K562 (cell line): ENCODE measurements around the gene RAB11FIP2. TPM values are rescaled to one million over a fixed set of nuclear protein-coding genes. Genes with fewer than 3 reads are reported as not detected.
A peak's percentile ranks its signal among the peaks of the same experiment; 100 is the strongest.

Experiments
- ARNT ChIP-seq, 2 experiments: fragments of 450-650 bp; IDR thresholded peaks; 2 replicates each; pipeline ENCODE4 v1.6.1; 2016; ENCODE audit warnings: mild to moderate bottlenecking in 1 of 2
- ATF1 ChIP-seq, 2 experiments: fragments of 450-650 bp in 1 of 2; IDR thresholded peaks; 2 replicates each; pipeline ENCODE4 v1.6.1; 2016; ENCODE audit warnings: missing compliant biosample characterization in 1 of 2, missing genetic modification characterization in 1 of 2
- CTCF ChIP-seq, 3 experiments: IDR thresholded peaks in 2 of 3; conservative IDR thresholded peaks in 1 of 3; 2 replicates each; pipeline ENCODE4 v1.5.1; 2011 to 2012; ENCODE audit warnings: low read length in 3 of 3, mild to moderate bottlenecking in 3 of 3, control low read depth in 2 of 3, improper control_type of control experiment in 1 of 3, inconsistent platforms in 1 of 3, low read depth in 1 of 3, mixed read lengths in 1 of 3, moderate library complexity in 1 of 3; ENCODE audit not compliant: insufficient read depth in 2 of 3
- E2F6 ChIP-seq, 2 experiments: IDR thresholded peaks; 2 replicates each; pipeline ENCODE4 v1.6.1; 2011; ENCODE audit warnings: borderline replicate concordance in 1 of 2, control low read depth in 1 of 2, low read depth in 1 of 2, low read length in 1 of 2, mild to moderate bottlenecking in 1 of 2, mixed read lengths in 1 of 2, moderate library complexity in 1 of 2; ENCODE audit not compliant: insufficient read depth in 1 of 2, insufficient read length in 1 of 2, poor library complexity in 1 of 2, severe bottlenecking in 1 of 2; ENCODE audit errors: extremely low read depth in 1 of 2
- HNRNPLL ChIP-seq: fragments of 200-400 bp; formaldehyde crosslinking; IDR thresholded peaks from 2 replicates; pipeline ENCODE4 v1.6.1; 2017; ENCODE audit warnings: low read length, low read depth, mild to moderate bottlenecking; ENCODE audit not compliant: poor library complexity, severe bottlenecking
- KDM5B ChIP-seq: fragments of 200-600 bp; sonication (generic); IDR thresholded peaks from 2 replicates; pipeline ENCODE4 v1.6.1; 2012; ENCODE audit warnings: low read depth, mild to moderate bottlenecking, moderate library complexity, low read length, control low read depth, inconsistent platforms; ENCODE audit not compliant: insufficient replicate concordance
- MAX ChIP-seq: sonication (generic); formaldehyde crosslinking; IDR thresholded peaks from 2 replicates; pipeline ENCODE4 v1.9.0; 2022; ENCODE audit warnings: mild to moderate bottlenecking, missing genetic modification reagents
- MXD1 ChIP-seq: fragments of 250-450 bp; sonication (Bioruptor Pico); IDR thresholded peaks from 2 replicates; pipeline ENCODE4 v1.8.0; 2021; ENCODE audit warnings: borderline replicate concordance, mild to moderate bottlenecking, moderate library complexity; ENCODE audit not compliant: poor library complexity, severe bottlenecking
- NR2C1 ChIP-seq, 2 experiments: fragments of 450-650 bp; IDR thresholded peaks; 2 replicates each; pipeline ENCODE4 v1.6.1; 2017; ENCODE audit warnings: mild to moderate bottlenecking in 2 of 2, antibody characterized with exemption in 1 of 2, inconsistent platforms in 1 of 2, missing compliant biosample characterization in 1 of 2, missing genetic modification characterization in 1 of 2
- PHF20 ChIP-seq: fragments of 450-650 bp; IDR thresholded peaks from 2 replicates; pipeline ENCODE4 v1.6.1; 2018; ENCODE audit not compliant: partially characterized antibody
- PRDM10 ChIP-seq: fragments of 450-650 bp; IDR thresholded peaks from 2 replicates; pipeline ENCODE4 v1.6.1; 2018; ENCODE audit not compliant: partially characterized antibody
- RFX1 ChIP-seq: fragments of 450-650 bp; IDR thresholded peaks from 2 replicates; pipeline ENCODE4 v1.6.1; 2016; ENCODE audit warnings: mild to moderate bottlenecking, moderate library complexity
- SIN3B ChIP-seq: fragments of 450-650 bp; IDR thresholded peaks from 2 replicates; pipeline ENCODE4 v1.6.1; 2017; ENCODE audit warnings: low read depth, mild to moderate bottlenecking, moderate library complexity
- TCF7L2 ChIP-seq: fragments of 150-350 bp; IDR thresholded peaks from 2 replicates; pipeline ENCODE4 v1.6.1; 2016; ENCODE audit warnings: low read depth, mild to moderate bottlenecking, low read length, moderate library complexity
- ZNF511 ChIP-seq: sonication (generic); formaldehyde crosslinking; IDR thresholded peaks from 2 replicates; pipeline ENCODE4 v1.8.0; 2022; ENCODE audit warnings: mild to moderate bottlenecking, missing genetic modification reagents
- ZNF778 ChIP-seq: fragments of 450-650 bp; formaldehyde crosslinking; IDR thresholded peaks from 2 replicates; pipeline ENCODE4 v1.4.0; 2020; ENCODE audit warnings: mild to moderate bottlenecking, moderate library complexity
- polyA plus RNA-seq, 8 experiments: library from polyadenylated mRNA; depleted of rRNA in 4 of 8; stranded (reverse) in 5 of 8; unstranded in 3 of 8; fragments of >200 nt; fragmentation: Nextera tagmentation in 2 of 8; fragmentation: Illumina TruSeq in 1 of 8; extraction: Ambion mirVana in 2 of 8; extraction: Trizol in 1 of 8; gene quantifications; 2 replicates each; pipeline versions ENCODE4 v1.2.1 to v1.2.3, GENCODE V29; 2011 to 2014; ENCODE audit warnings: inconsistent platforms in 1 of 8, missing spikeins in 1 of 8
- total RNA-seq, 7 experiments: library from RNA; depleted of rRNA in 6 of 7; stranded (reverse); fragments of >200 nt in 6 of 7; fragmentation: Illumina TruSeq in 2 of 7; extraction: Trizol in 2 of 7; gene quantifications; 2 replicates each; pipeline versions ENCODE4 v1.2.1 to v1.2.3, GENCODE V29; 2011 to 2021; ENCODE audit warnings: low replicate concordance in 1 of 7

Gene RAB11FIP2
- total and polyA plus RNA-seq, 9 of the 15 experiments (the other 6 are each of a cell fraction or from before 2014, with no cell fraction given), result 3.0 to 10.6 (median 3.9) TPM

GRCh38 chr10:118046395-118047156 lies at the start of gene RAB11FIP2 (continued):
- TF ChIP-seq PRDM10, result peak; percentile 6
- TF ChIP-seq ZNF511 (CRISPR knock-in tag), result 0 out of 2 replicates have a peak, but pooled peaks have one; percentile 21
- 0 out of 2 replicates have a peak, but pooled peaks have one; percentile 12 for TF ChIP-seq MAX (CRISPR knock-in tag)
- TF ChIP-seq CTCF (IDR thresholded peaks at IDR 0.05 in 2 of 3, conservative IDR thresholded peaks at IDR 0.05 in 1 of 3; ENCODE audit: insufficient read depth in 2 of 3, low read depth in 1 of 3, low read length in 3 of 3), result peak in 2 of 3 experiments; percentile 7 to 9; a peak in 1 of 6 replicates
- TF ChIP-seq HNRNPLL, result peak; percentile 44
- no peak for TF ChIP-seq ATF1 (CRISPR knock-in tag; IDR thresholded peaks at IDR 0.05)
- TF ChIP-seq ATF1 (tag; IDR thresholded peaks at IDR 0.05), result peak; percentile 51
- peak; percentile 17 for TF ChIP-seq PHF20
- TF ChIP-seq SIN3B, result peak; percentile 38; the same call in 1 of the 2 replicates
- no peak for TF ChIP-seq ZNF778 (CRISPR knock-in tag)
- peak; percentile 27 for TF ChIP-seq KDM5B
- no peak for TF ChIP-seq TCF7L2
- no peak for TF ChIP-seq MXD1 (CRISPR knock-in tag)
- peak in 1 of 2 experiments; percentile 17 for TF ChIP-seq E2F6 (IDR thresholded peaks at IDR 0.05; ENCODE audit: borderline replicate concordance in 1 of 2, extremely low read depth in 1 of 2, insufficient read depth in 1 of 2, insufficient read length in 1 of 2, low read depth in 1 of 2, low read length in 1 of 2, poor library complexity in 1 of 2, severe bottlenecking in 1 of 2)
- peak; percentile 95 for TF ChIP-seq NR2C1 (IDR thresholded peaks at IDR 0.05)
- peak; percentile 97 for TF ChIP-seq NR2C1 (tag; IDR thresholded peaks at IDR 0.05)
- TF ChIP-seq ARNT (IDR thresholded peaks at IDR 0.05), result no peak
- TF ChIP-seq RFX1, result peak; percentile 94
